Activated T-cell treated with anti-CD3 and anti-CD28 coated beads, Interleukin-2, amount 50 U/mL, for 72 hours (primary cell): ENCODE results near the gene CACNA2D2. TPM values are rescaled to one million over a fixed set of nuclear protein-coding genes. Genes with fewer than 3 reads are reported as not detected.

Experiments
- ATAC-seq, 2 donors: fragments of 150-1000 bp; cut with Tn5 transposase; replicated peaks in 1 of 2; 2 replicates each; pipeline ENCODE4 v1.10.0; 2021; ENCODE audit warnings: moderate library complexity in 2 of 2, mild to moderate bottlenecking in 1 of 2
- DNase-seq, 2 donors: peaks; one replicate each; pipeline ENCODE4 v3.0.0; 2021 to 2022; ENCODE audit warnings: mixed read lengths in 1 of 2
- H3K27ac Mint-ChIP-seq: one replicate; pipeline ENCODE4 v1.8.0; 2022; ENCODE audit warnings: mild to moderate bottlenecking, moderate library complexity, mixed read lengths
- H3K27me3 Mint-ChIP-seq: one replicate; pipeline ENCODE4 v1.8.0; 2022; ENCODE audit warnings: low read depth, mixed read lengths
- H3K36me3 Mint-ChIP-seq, 2 donors: one replicate each; pipeline ENCODE4 v1.8.0; 2022; ENCODE audit warnings: mixed read lengths in 2 of 2, mild to moderate bottlenecking in 1 of 2; ENCODE audit not compliant: insufficient read depth in 2 of 2
- H3K4me1 Mint-ChIP-seq: one replicate; pipeline ENCODE4 v1.8.0; 2022; ENCODE audit warnings: low read depth, mixed read lengths
- H3K4me3 Mint-ChIP-seq, 2 donors: one replicate each; pipeline ENCODE4 v1.8.0; 2022; ENCODE audit warnings: mild to moderate bottlenecking in 2 of 2, mixed read lengths in 2 of 2, moderate library complexity in 2 of 2
- H3K9me3 Mint-ChIP-seq, 2 donors: one replicate each; pipeline ENCODE4 v1.8.0; 2022; ENCODE audit warnings: mixed read lengths in 2 of 2
- total RNA-seq, 2 donors: library from RNA; stranded (reverse); gene quantifications; one replicate each; pipeline ENCODE4 v1.2.3, GENCODE V29; 2022

CACNA2D2 gene
- total RNA-seq, 2 donors from 2014 or later, result 3.3 to 5.4 TPM

DNA sequence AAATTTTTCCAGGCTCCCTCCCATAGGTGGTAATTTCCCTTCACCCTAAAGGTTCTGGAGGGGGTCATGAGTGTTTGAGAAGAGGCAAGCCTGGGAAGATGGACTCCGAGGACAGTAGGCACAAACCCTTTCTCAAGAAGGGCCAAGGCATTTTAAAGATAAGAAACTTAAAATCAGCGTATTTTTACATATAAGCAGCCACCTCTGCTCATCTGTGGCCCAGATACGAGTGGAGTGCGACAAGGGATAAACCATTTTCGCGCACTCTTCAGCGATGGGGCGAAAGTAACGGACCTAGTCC, 163.3 kb downstream of the CACNA2D2 start:
- Mint-ChIP-seq H3K9me3 (no peaks in the 10 kb centered on the region), H3K4me3 (peak overlapping the region; percentile 86 to 92), H3K27ac (peak overlapping the region; percentile 97), H3K36me3 (peaks cover 16 to 20% of the 10 kb centered on the region in 2 donors), H3K27me3 (no peaks in the 10 kb centered on the region), H3K4me1 (peaks cover 47% of the 10 kb centered on the region)
- ATAC-seq, result no peak
- no peak for DNase-seq

DNA sequence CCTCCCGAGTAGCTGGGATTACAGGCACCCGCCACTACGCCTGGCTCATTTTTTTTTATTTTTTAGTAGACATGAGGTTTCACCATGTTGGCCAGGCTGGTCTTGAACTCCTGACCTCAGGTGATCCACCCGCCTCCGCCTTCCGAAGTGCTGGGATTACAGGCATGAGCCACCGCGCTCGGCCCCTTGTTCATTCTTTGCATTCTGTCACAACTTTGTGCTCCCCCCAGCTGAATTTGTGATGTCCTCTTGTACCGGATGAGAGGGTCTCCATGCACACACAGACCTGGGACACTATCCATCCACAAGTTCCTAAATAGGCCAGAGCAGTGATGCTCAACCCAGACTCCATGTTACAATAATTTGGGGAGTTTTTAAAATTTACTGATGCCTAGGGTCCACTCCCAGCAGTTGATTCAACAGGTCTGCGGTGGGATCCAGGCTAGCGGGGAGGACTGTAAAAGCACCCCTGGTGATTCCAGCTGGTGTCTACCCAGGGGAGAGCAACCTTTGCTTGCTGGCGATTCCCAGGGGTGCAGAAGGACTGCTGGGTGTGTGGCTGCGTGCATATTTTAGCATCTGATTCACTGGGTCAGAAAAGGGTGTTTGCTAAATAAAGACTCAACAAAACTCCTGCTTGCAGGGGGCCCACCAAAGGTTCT, 163.8 kb downstream of the CACNA2D2 start:
- peak overlapping the region; percentile 86 to 92 for H3K4me3 Mint-ChIP-seq
- no peak for ATAC-seq
- no peak for DNase-seq
- peak overlapping the region; percentile 97 for H3K27ac Mint-ChIP-seq
- H3K36me3 Mint-ChIP-seq, result peaks cover 17 to 20% of the 10 kb centered on the region in 2 donors
- no peaks in the 10 kb centered on the region for H3K27me3 Mint-ChIP-seq
- H3K9me3 Mint-ChIP-seq, result no peaks in the 10 kb centered on the region
- H3K4me1 Mint-ChIP-seq, result peaks cover 52% of the 10 kb centered on the region

DNA sequence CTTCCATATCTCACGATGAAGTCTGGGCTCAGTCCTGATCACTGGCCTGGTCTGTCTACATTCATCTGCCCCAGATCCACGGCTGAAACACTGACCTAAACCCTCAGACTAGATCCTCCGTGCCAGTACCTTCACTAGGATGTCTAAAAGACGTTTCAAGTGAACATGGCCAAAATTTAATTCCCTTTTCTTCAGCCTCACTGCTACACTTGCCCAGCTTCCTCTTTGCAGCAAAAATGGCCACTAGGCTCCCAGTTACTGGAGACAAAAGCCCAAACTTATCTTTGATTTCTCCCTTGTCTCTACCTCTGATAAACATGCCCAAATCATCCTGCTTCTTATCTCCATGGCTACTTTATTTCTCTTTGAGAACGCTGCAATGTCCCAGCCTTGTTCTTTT, 164.5 kb downstream of the CACNA2D2 start:
- ATAC-seq (no peak), DNase-seq (no peak)
- peaks cover 18 to 22% of the 10 kb centered on the region in 2 donors for H3K36me3 Mint-ChIP-seq
- H3K9me3 Mint-ChIP-seq, result no peaks in the 10 kb centered on the region
- H3K27ac Mint-ChIP-seq, result peak overlapping the region; percentile 97
- H3K27me3 Mint-ChIP-seq, result no peaks in the 10 kb centered on the region
- peaks cover 59% of the 10 kb centered on the region for H3K4me1 Mint-ChIP-seq
- peak overlapping the region; percentile 86 to 92 for H3K4me3 Mint-ChIP-seq

DNA sequence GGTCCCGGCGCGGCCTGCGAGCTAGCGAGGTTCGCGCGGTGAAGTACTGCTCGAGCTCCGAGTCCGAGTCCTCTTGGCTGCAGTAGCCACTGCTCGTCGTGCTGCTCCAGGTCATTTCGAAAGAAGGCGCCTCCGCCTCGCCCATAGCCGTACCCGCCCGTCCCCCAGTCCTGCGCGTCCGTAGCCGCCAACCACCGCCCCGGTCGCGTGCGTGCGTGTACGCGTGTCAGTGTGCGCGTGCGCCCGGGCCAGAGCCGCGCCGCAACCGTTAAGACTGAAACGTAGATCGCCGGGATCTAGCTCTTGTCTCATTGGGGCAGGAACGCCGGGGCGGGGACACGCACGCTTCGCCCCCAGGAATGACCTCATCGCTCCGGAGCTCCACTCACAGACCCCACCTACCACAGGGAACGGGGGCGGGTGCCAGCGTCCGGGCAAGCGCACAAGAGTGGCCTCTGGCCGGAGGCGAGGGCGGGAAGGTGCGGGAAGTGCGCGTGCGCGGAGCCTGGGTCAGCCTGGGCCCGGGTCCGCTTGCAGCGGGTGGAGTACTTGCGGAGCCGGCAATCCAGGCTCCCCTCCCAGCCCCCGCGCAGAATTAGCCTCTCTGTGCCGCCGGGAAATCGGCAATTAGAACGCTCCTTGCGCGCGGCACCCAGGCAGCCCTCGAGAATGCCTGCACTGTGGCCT, 166.1 kb downstream of the CACNA2D2 start:
- H3K4me3 Mint-ChIP-seq, result peak overlapping the region; percentile 86 to 92
- H3K27ac Mint-ChIP-seq, result peak overlapping the region; percentile 93
- no peaks in the 10 kb centered on the region for H3K9me3 Mint-ChIP-seq
- no peaks in the 10 kb centered on the region for H3K27me3 Mint-ChIP-seq
- H3K4me1 Mint-ChIP-seq, result peaks cover 66% of the 10 kb centered on the region
- DNase-seq (peak; percentile 99), ATAC-seq (peak; percentile 75 to 84)
- peaks cover 18 to 23% of the 10 kb centered on the region in 2 donors for H3K36me3 Mint-ChIP-seq

DNA sequence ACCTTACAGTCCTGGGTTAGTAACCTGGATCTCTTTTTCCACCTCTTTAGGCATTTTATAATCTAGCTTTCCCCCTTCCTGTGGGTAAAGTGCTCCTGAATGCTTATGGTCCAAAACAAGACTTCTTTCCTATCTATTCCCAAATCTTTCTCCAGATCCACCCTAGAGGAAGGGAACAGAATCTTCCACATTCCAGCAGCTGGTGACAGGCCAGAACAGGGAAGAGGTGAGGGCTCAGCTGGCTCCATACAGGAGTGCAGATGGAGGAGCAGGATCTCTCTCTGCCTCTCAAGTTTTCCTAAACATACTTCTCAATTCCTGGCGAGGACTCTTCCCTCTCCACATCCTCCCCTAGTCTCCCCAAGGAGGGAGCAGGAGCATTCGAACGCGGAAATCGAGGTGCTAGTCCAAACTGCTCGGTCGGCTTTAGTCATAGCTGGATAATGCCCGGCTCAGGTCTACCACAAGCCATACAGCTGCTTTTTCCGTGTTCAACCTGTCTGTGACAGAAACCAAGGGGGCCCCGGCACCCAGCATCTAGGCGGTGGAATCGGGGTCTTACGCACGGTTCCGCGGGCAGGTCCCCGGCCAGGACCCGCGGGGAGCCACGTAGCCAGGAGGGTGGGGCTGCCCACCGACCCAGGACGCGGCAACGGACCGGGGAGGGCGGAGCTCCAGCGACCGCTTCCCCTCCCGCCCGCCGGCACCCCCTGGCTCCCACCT, 166.8 kb downstream of the CACNA2D2 start:
- Mint-ChIP-seq H3K9me3 (no peaks in the 10 kb centered on the region), H3K4me3 (peak overlapping the region; percentile 86 to 92), H3K4me1 (peaks cover 66% of the 10 kb centered on the region), H3K36me3 (peaks cover 19 to 23% of the 10 kb centered on the region in 2 donors), H3K27ac (peak overlapping the region; percentile 92), H3K27me3 (no peaks in the 10 kb centered on the region)
- ATAC-seq (peak; percentile 38 to 47), DNase-seq (peak; percentile 70 to 77)

DNA sequence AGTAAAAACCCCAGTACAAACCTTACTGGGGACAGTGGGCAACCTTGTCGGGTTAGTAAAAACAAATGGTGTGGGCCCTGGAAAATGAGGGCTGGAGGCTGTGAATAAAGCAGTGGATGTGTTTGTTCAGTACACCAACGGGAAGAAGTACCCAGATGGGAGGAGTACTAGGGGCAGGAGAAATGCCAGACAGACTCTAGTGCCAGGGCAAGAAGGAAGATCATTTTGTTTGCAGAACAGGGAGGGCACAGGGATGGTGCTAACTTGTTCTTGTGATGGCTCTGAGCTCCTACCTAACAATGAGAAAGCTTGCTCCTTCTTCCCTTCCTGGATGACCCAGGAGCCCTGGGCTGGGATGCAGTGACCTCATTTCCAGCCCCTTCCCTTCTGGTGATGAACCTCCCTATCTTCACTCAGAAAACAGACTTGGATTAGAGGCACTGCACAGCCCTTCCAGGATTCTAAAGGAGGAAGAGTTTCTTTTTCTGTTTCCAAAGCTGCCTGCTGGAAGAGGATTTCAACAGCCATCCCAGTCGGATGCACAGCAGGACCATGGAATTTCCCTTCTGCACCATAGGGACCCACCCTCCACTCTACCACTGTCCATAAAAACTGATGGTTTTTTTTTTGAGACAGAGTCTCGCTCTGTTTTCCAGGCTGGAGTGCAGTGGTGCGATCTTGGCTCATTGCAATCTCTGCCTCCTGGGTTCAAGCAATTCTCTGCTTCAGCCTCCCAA, 168.9 kb downstream of the CACNA2D2 start:
- ATAC-seq, result no peak
- no peaks in the 10 kb centered on the region for H3K27me3 Mint-ChIP-seq
- no peak for DNase-seq
- H3K27ac Mint-ChIP-seq, result peak overlapping the region; percentile 88
- H3K4me1 Mint-ChIP-seq, result peaks cover 52% of the 10 kb centered on the region
- peaks cover 23 to 25% of the 10 kb centered on the region in 2 donors for H3K36me3 Mint-ChIP-seq
- H3K4me3 Mint-ChIP-seq, result peak overlapping the region; percentile 78 to 86
- no peaks in the 10 kb centered on the region for H3K9me3 Mint-ChIP-seq

DNA sequence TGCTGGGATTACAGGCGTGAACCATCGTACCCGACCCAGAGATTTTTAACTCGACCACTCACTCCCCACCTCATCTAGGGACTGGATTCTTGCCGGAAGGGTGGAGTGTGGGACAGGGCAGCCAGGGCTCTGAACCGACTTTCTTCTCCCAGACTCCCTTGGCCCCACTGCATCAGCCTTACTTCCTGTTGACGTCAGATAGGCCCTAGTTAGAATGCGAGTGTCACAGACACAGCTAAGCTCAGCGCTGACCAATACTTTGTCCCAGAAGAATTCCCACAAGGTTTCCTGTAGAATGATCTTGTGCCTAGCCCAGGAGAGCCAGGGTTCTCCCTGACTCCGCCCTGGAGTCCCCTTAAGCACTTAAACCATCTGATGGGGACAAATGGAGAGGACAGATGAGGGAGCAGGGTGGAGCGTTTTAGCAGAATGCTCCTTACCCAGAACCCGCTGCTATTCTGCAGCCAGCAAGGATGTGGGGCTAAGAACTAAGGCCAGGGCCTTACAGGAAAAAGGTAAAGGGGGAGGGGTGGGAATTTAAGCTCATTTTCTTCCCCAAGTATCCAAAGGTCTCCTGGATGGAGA, 169.6 kb downstream of the CACNA2D2 start:
- Mint-ChIP-seq H3K36me3 (peaks cover 21 to 22% of the 10 kb centered on the region in 2 donors), H3K4me1 (peaks cover 45% of the 10 kb centered on the region), H3K4me3 (peak overlapping the region; percentile 78 to 86), H3K27ac (peak overlapping the region; percentile 88), H3K27me3 (no peaks in the 10 kb centered on the region), H3K9me3 (no peaks in the 10 kb centered on the region)
- ATAC-seq (no peak), DNase-seq (no peak)

DNA sequence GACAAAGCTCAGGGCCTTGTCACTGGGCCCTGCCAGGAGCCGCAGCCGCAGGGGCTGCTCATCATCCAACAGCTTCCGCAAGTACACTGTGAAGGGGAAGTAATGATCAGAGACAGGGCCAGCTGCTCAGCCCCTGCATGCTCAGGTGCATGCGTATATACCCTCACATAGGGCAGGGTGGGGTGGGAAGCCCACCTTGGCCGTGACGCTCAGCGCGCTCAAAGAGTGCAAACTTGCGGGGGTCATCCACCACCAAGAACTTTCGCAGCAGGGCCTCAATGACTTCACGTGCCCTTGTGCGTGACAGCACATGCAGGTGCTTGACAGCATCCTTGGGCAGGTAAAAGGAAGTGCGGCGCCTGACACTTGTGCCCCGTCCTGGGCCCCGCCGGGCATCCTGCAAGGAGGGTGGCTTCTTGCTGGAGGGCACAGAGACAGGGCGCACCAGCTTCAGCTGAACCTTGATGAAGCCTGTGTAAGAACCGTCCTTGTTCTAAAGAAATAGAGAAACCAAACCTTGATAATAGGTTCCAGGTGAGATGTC, 172.0 kb downstream of the CACNA2D2 start:
- Mint-ChIP-seq H3K9me3 (no peaks in the 10 kb centered on the region), H3K4me1 (peaks cover 49% of the 10 kb centered on the region), H3K27ac (no peak overlapping the region), H3K36me3 (peaks cover 11 to 15% of the 10 kb centered on the region in 2 donors), H3K4me3 (no peak overlapping the region), H3K27me3 (no peaks in the 10 kb centered on the region)
- ATAC-seq (no peak), DNase-seq (no peak)

DNA sequence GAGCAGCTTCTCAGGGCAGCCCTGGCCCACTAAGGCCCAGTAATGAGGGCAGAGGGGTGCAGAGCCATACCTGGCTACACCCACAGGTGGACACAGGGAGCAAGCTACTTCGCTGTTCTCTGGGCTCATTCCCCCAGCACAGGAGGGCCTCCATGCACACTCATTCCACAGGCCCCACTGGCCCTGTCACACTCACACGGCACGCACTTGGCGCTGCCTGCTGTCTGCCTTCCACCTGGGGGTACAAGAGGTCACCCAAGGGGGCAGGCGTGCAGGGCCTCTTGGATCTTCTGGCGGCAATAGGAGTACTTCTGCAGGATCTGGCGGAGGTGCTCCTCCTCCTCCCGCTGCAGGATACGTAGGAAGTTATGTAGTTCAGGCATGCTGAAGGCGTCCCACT, 173.1 kb downstream of the CACNA2D2 start:
- Mint-ChIP-seq H3K4me3 (no peak overlapping the region), H3K27me3 (no peaks in the 10 kb centered on the region), H3K36me3 (peaks cover 7 to 11% of the 10 kb centered on the region in 2 donors), H3K9me3 (no peaks in the 10 kb centered on the region), H3K27ac (no peak overlapping the region), H3K4me1 (peaks cover 46% of the 10 kb centered on the region)
- no peak for DNase-seq
- no peak for ATAC-seq

DNA sequence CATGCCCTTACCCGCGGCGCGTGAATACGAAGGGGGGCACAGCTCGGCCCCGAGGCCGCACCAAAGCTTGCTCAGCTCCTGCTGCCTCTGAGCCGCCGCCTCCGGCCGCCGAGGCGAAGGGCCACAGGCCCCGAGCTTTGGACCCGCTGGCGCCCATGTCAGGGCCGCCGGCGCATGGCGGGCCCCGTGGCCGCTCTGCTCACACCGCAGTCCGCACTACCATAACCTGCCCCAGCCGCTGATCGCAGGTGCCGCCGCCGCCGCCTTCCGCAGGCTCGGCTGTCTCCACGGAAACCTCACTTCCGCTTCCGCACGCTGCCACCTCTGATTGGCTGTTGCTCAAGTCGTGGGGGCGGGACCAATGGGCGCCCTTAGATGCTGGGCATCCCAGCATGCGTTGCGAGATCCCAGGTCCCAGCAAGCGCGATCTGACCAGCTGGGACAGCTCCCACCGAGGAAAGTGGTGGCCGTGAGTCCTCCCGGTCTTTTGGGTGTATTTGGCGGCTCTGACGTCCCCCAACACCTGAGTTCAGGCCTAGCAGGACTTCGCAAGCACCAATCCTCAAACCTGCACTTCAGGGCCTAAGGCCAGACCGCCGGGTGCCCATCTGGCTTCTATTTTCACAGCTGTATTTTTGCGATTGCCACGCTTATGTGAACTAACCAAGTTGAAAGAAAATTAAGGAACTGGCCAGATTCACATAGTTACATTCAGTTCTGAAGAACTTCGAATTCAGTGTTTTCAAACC, 175.3 kb downstream of the CACNA2D2 start, which contains the start of gene TUSC2:
TSS of gene TUSC2 (minus strand) at position 281 of the 749 bp plus-strand sequence. CDS start at position 157, 124 bp downstream.
- H3K4me3 Mint-ChIP-seq, result peak within 1 kb of the TSS; percentile 86 to 87
- peaks cover 4 to 7% of the 10 kb centered on the region in 2 donors for H3K36me3 Mint-ChIP-seq
- peak within 1 kb of the TSS; percentile 89 for H3K27ac Mint-ChIP-seq
- no peaks in the 10 kb centered on the region for H3K9me3 Mint-ChIP-seq
- peak; percentile 94 to 95 for ATAC-seq
- peak; percentile 95 to 97 for DNase-seq
- peaks cover 34% of the 10 kb centered on the region for H3K4me1 Mint-ChIP-seq
- no peaks in the 10 kb centered on the region for H3K27me3 Mint-ChIP-seq

DNA sequence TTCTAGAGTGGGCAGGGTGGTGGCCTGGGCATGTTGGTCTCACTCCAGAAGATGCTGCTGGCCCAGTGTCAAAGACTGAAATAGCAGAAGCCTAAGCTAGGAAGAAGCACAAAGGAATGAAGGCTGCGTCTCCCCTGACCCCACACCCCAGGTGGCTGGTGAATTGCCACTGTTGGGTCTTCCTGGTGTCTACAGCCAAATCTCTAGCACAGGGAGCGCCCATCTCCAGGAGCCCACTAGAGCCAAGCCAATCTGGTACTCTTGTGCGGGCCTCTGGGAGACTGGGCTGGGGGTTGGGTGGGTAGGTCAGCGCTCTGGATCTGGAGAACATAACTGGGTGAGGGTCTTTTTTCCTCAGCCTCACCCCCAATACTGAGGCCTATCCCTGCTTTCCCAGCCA, 176.3 kb downstream of the CACNA2D2 start:
- Mint-ChIP-seq H3K27me3 (no peaks in the 10 kb centered on the region), H3K27ac (no peak overlapping the region), H3K9me3 (no peaks in the 10 kb centered on the region), H3K36me3 (peaks cover 4 to 7% of the 10 kb centered on the region in 2 donors), H3K4me1 (peaks cover 34% of the 10 kb centered on the region), H3K4me3 (peak overlapping the region; percentile 86 to 87)
- no peak for ATAC-seq
- no peak for DNase-seq

DNA sequence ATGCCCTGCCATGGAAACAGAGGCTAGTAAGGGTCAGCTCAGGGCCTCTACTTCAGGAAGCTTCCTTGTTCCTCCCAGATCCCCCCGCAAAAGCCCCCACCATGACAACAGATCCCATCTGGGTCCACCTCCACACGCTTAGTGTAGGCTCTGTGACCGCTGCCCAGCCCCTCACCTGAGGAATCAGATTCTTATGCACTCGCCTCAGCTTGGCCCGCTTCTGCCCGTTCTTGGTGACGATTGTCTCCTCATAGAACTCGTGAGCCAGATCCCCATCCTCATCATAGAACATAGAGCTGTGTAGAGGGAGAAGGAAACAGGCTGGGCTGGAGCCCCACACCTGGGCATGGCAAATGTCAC, 177.3 kb downstream of the CACNA2D2 start:
- Mint-ChIP-seq H3K4me1 (peaks cover 34% of the 10 kb centered on the region), H3K9me3 (no peaks in the 10 kb centered on the region), H3K27me3 (no peaks in the 10 kb centered on the region), H3K36me3 (peaks cover 3% of the 10 kb centered on the region in 2 donors), H3K27ac (no peak overlapping the region), H3K4me3 (peak overlapping the region in 1 of 2 donors; percentile 86)
- no peak for ATAC-seq
- DNase-seq, result no peak
